ENCODE data around the gene TRAF4. TPM values are rescaled to one million over a fixed set of nuclear protein-coding genes. Genes with fewer than 3 reads are reported as not detected.

TRAF4 gene
- total and polyA plus RNA-seq, 9 of the 15 experiments (the other 6 are each of a cell fraction or from before 2014, with no cell fraction given): 2.4 to 147 (median 72.4) TPM

GRCh38 chr17:28724500-28725165 lies 19.2 kb upstream of the TRAF4 start (continued):
- TF ChIP-seq MGA (IDR thresholded peaks at IDR 0.05) (no peak), TOE1 (IDR thresholded peaks at IDR 0.05; ENCODE audit: borderline replicate concordance) (no peak), TOE1 (CRISPR knock-in tag; IDR thresholded peaks at IDR 0.05; ENCODE audit: borderline replicate concordance, low read depth) (no peak), ELK1 (CRISPR knock-in tag; IDR thresholded peaks at IDR 0.05) (no peak), SP1 (CRISPR knock-in tag; IDR thresholded peaks at IDR 0.05) (0 out of 2 replicates have a peak, but pooled peaks have one; percentile 18), ZNF23 (CRISPR knock-in tag; IDR thresholded peaks at IDR 0.05) (no peak), PURB (CRISPR knock-in tag; IDR thresholded peaks at IDR 0.05; ENCODE audit: low read depth) (no peak), SMC3 (conservative IDR thresholded peaks at IDR 0.05; ENCODE audit: insufficient read depth, low read depth, low read length) (peak; percentile 4; the same call in 1 of the 2 replicates), ZNF586 (CRISPR knock-in tag; conservative IDR thresholded peaks at IDR 0.05) (no peak; the same call in 1 of the 2 replicates), GTF3C2 (IDR thresholded peaks at IDR 0.05; ENCODE audit: borderline replicate concordance, extremely low read depth, insufficient read length) (no peak), SRSF7 (optimal IDR thresholded peaks at IDR 0.05; ENCODE audit: low read depth, low read length) (no peak)

Data from K562 (cell line).